GM03348 (cell line): ENCODE data around the gene TSPAN32.

Experiments
- DNase-seq: peaks from one replicate; pipeline ENCODE4 v3.0.0; 2012; ENCODE audit warnings: low spot score

TSPAN32 gene

DNA sequence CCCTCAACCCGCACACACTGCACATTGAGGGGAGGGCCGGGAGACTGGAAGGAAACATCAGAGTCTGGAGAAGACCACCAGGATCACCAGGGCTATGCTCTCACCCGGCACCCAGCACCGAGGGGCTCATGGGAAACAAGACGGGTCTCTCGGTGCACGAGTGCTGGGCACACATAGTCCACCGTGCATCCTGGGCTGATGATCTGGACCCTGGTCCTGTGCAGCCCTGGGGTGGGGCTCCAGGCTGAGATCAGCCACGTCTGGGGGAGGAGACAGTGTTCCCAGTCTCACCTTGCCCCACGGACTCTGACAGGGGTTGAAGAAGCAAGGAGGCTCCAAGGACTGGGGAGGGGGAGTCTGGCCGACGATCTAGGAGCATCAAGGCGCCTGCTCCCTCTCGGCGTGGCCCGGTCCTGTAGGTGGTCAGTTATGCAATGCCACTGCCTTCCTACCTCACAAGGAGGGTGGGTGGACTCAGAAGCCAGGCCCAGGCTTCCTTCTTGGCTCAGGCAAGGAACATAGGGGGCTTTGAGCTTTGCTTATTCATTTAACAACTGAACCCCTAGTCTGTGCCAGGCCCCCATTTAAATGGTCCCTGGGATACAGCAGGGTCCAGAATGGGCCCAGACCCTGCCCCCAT lies 63.9 kb downstream of the TSPAN32 start:
- no peak for DNase-seq

DNA sequence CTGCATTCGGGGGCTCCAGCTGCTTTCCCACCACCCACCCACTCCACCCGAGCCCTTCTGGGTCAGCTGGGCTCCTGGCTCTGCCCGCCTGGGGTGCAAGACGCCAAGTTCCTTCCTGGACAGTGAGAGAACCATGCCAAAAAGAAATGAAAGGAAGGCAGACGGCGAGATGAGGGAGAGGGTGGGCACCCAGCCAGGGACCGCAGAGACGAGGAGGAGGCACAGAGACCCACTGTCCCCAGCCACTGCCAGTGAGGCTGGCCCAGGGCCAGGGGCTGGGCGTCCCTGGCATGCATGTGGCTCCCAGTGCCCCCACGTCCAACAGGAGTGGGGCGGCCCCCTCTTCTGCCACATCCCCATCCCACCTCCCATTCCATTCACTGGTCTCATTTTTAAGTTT lies 64.5 kb downstream of the TSPAN32 start:
- DNase-seq: no peak

DNA sequence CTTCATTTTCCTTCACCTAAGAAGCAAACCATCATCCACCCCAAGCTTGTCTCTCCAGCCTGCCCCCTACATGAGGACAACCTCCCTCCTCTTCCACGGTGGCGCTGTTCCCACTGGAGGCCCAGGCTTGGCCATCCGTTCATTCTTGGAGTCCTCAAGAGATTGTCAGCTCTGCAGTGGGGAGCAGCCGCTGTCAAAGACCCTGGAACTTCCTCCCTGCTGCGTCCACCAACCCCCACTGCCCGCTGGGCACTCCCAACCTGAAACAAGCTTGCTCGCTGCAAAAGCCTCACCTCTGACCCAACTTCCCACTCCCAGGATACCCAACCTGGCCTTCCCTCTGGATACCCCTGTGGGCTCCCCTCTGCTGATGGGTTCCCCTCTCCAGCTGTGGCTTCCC lies 64.9 kb downstream of the TSPAN32 start:
- DNase-seq: no peak

DNA sequence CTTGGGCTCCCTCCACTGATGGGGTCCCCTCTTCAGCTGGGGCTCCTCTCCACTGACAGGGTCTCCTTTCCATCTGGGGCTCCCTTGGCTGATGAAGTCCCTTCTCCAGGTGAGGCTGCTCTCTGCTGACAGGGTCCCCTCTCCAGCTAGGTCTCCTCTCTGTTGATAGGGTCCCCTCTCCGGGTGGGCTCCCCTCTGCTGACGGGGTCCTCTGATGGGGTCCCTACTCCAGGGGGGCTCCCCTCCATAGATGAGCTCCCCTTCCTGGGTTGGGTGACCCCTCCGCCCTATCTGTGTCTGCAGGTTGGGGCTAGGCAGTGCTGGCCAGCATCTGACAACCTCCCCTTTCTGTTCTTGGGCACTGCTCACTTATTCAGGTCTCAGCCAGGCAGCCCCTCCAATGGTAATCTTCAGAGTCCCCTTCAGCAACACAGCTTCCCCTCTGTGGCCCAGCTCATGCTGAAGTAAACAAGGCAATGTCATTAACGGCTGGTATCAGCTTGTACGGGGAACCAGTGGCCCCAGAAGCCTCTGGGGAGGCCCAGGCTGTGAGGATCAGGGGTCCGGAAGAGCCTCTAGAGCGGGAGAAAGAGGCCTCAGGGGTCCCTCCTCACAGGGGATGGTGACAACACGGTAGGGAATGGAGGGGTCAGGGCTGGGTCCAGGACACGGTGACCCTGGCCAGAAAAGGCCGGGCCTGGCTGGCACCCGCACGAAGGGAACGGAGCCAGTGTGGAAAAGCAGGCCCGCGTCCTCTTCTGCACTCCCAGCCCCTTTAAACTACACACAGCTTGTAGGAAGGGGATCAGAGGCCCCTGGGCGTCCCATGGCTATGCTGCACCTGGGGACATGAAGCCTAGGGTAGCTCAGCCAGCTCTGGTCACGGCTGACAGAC lies 65.7 kb downstream of the TSPAN32 start:
- no peak for DNase-seq
